NT2/D1 (cell line): ENCODE results near the gene ZSCAN18.

Source experiments
- DNase-seq: peaks from one replicate; pipeline ENCODE4 v3.0.0-alpha.2; 2011; ENCODE audit warnings: low read depth, low spot score
- H3K27me3 ChIP-seq: 2 replicates; pipeline ENCODE4 v1.6.0; 2011; ENCODE audit warnings: mild to moderate bottlenecking; ENCODE audit not compliant: insufficient read length, insufficient read depth
- H3K36me3 ChIP-seq: 2 replicates; pipeline ENCODE4 v1.6.1; 2011; ENCODE audit warnings: mild to moderate bottlenecking, low read length, mixed read lengths; ENCODE audit not compliant: insufficient read depth, insufficient read length
- H3K4me1 ChIP-seq: 2 replicates; pipeline ENCODE4 v1.5.1; 2011; ENCODE audit not compliant: insufficient read depth, insufficient read length
- H3K4me3 ChIP-seq: 2 replicates; pipeline ENCODE4 v1.5.1; 2011; ENCODE audit warnings: low read depth; ENCODE audit not compliant: insufficient read length
- H3K9ac ChIP-seq: 2 replicates; pipeline ENCODE4 v1.6.0; 2011; ENCODE audit warnings: low read depth; ENCODE audit not compliant: insufficient read length
- H3K9me3 ChIP-seq: 2 replicates; pipeline ENCODE4 v1.5.1; 2011; ENCODE audit warnings: mild to moderate bottlenecking, low read length; ENCODE audit not compliant: insufficient read depth
- SUZ12 ChIP-seq: IDR thresholded peaks from 2 replicates; pipeline ENCODE4 v1.6.1; 2011; ENCODE audit not compliant: insufficient read length, insufficient read depth; ENCODE audit errors: extremely low read depth
- YY1 ChIP-seq: IDR thresholded peaks from 2 replicates; pipeline ENCODE4 v1.6.1; 2011; ENCODE audit not compliant: insufficient read length, insufficient read depth
- ZNF274 ChIP-seq: IDR thresholded peaks from 2 replicates; pipeline ENCODE4 v1.6.1; 2011; ENCODE audit warnings: mild to moderate bottlenecking, low read depth, low read length

The ZSCAN18 gene

DNA sequence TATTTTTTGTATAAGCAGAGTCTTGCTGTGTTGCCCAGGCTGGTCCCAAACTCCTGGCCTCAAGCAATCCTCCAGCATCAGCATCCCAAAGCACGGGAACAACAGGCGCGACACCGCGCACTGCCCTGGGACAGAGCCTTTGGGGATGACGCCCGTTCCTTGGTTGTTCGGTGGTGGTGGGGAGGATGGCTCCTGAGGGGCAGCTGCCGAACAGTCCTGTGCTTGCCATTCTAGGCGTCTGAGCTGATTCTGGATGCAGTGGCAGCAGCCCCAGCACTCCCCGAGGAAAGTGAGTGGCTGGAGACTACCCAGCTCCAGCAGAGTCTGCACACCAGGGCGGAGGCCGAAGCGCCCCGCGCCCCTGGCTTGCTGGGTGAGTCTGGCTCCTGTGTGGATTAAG lies 45.8 kb downstream of the ZSCAN18 start:
- DNase-seq: no peak
- TF ChIP-seq YY1 (no peak), SUZ12 (no peak), ZNF274 (no peak)
- H3K4me3 ChIP-seq: no peak overlapping the region
- no peak overlapping the region for H3K9ac ChIP-seq
- peaks cover 46% of the 10 kb centered on the region for H3K9me3 ChIP-seq
- no peaks in the 10 kb centered on the region for H3K27me3 ChIP-seq
- H3K36me3 ChIP-seq: no peaks in the 10 kb centered on the region
- peaks cover 4% of the 10 kb centered on the region for H3K4me1 ChIP-seq

- Histone ChIP-seq H3K36me3 (no peaks in the 10 kb centered on the region), H3K4me1 (no peaks in the 10 kb centered on the region), H3K9ac (no peak overlapping the region), H3K4me3 (no peak overlapping the region), H3K27me3 (no peaks in the 10 kb centered on the region), H3K9me3 (peaks cover 36% of the 10 kb centered on the region)
- no peak for DNase-seq
- no peak for TF ChIP-seq YY1
- no peak for TF ChIP-seq ZNF274
- no peak for TF ChIP-seq SUZ12
Observed at GRCh38 chr19:58047672-58048071, 50.4 kb downstream of the ZSCAN18 start.

- DNase-seq: no peak
- H3K27me3 ChIP-seq: no peaks in the 10 kb centered on the region
- H3K36me3 ChIP-seq: no peaks in the 10 kb centered on the region
- H3K4me1 ChIP-seq: no peaks in the 10 kb centered on the region
- no peak overlapping the region for H3K4me3 ChIP-seq
- no peak for TF ChIP-seq SUZ12
- no peak for TF ChIP-seq YY1
- no peak for TF ChIP-seq ZNF274
- H3K9ac ChIP-seq: no peak overlapping the region
- H3K9me3 ChIP-seq: peaks cover 28% of the 10 kb centered on the region
Observed at GRCh38 chr19:58046856-58047255, 51.2 kb downstream of the ZSCAN18 start.

- no peak overlapping the region for H3K4me3 ChIP-seq
- H3K9ac ChIP-seq: no peak overlapping the region
- H3K36me3 ChIP-seq: no peaks in the 10 kb centered on the region
- TF ChIP-seq SUZ12: no peak
- no peak for TF ChIP-seq ZNF274
- no peak for TF ChIP-seq YY1
- peaks cover 19% of the 10 kb centered on the region for H3K9me3 ChIP-seq
- DNase-seq: no peak
- H3K27me3 ChIP-seq: no peaks in the 10 kb centered on the region
- no peaks in the 10 kb centered on the region for H3K4me1 ChIP-seq
Observed at GRCh38 chr19:58045411-58046050, 52.5 kb downstream of the ZSCAN18 start.

- no peak overlapping the region for H3K9ac ChIP-seq
- no peaks in the 10 kb centered on the region for H3K36me3 ChIP-seq
- TF ChIP-seq YY1 (no peak), SUZ12 (no peak), ZNF274 (no peak)
- no peaks in the 10 kb centered on the region for H3K27me3 ChIP-seq
- H3K4me3 ChIP-seq: no peak overlapping the region
- peaks cover 13% of the 10 kb centered on the region for H3K9me3 ChIP-seq
- no peaks in the 10 kb centered on the region for H3K4me1 ChIP-seq
- no peak for DNase-seq
Observed at GRCh38 chr19:58044886-58045285, 53.1 kb downstream of the ZSCAN18 start.

DNA sequence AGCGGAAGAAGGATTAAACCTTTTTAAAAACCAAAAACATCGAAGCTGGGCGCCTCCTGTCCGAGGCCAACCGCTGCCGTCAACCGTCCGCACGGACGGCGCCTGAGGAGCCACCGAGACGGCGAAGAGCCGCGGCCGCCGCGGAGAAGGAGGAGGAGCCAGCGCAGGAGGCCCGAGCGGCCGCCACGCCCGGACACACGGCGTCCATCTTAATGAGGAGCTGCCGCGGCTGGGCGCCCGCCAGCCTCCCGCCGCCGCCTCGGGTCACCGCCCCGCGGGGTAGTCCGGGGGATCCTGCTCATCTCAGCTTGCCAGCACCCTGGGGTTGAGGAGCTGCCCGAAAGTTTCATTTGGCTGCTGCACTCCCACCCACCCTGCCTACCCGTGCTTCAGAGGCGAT lies 53.6 kb downstream of the ZSCAN18 start:
- Histone ChIP-seq H3K27me3 (no peaks in the 10 kb centered on the region), H3K4me1 (no peaks in the 10 kb centered on the region), H3K9me3 (peaks cover 8% of the 10 kb centered on the region; the same call in 1 of the 2 replicates), H3K9ac (no peak overlapping the region), H3K4me3 (no peak overlapping the region), H3K36me3 (no peaks in the 10 kb centered on the region)
- TF ChIP-seq ZNF274: no peak
- TF ChIP-seq SUZ12: no peak
- no peak for TF ChIP-seq YY1
- no peak for DNase-seq

- H3K9me3 ChIP-seq: no peaks in the 10 kb centered on the region
- H3K9ac ChIP-seq: no peak overlapping the region
- no peaks in the 10 kb centered on the region for H3K36me3 ChIP-seq
- DNase-seq: no peak
- no peaks in the 10 kb centered on the region for H3K27me3 ChIP-seq
- TF ChIP-seq SUZ12 (no peak), ZNF274 (no peak), YY1 (no peak)
- no peak overlapping the region for H3K4me3 ChIP-seq
- peaks cover 8% of the 10 kb centered on the region for H3K4me1 ChIP-seq
Observed at GRCh38 chr19:58042495-58043340, 55.3 kb downstream of the ZSCAN18 start.
